ENCODE measurements around the gene TDRKH. TPM values are rescaled to one million over a fixed set of nuclear protein-coding genes. Genes with fewer than 3 reads are reported as not detected.
"Not testable (repeated sequence)": the region's sequence is repeated elsewhere in the genome, so short reads cannot be mapped to it uniquely, and the experiment has no call there.

TDRKH gene
- total RNA-seq, 2 experiments from 2014 or later: 10.2 to 21.1 TPM

- Histone ChIP-seq H3K4me1 (ENCODE audit: insufficient read depth, low read length, poor library complexity, severe bottlenecking) (no peaks in the 10 kb centered on the region), H3K79me2 (ENCODE audit: insufficient read depth, low read depth, low read length) (no peaks in the 10 kb centered on the region), H3K4me2 (ENCODE audit: low read length) (no peak overlapping the region), H4K20me1 (ENCODE audit: insufficient read depth, low read length) (no peaks in the 10 kb centered on the region), H3K9me2 (ENCODE audit: insufficient read depth, low read length) (no peaks in the 10 kb centered on the region), H2AFZ (ENCODE audit: low read length) (no peak overlapping the region), H3K9me3 (ENCODE audit: low read length) (peaks cover 18% of the 10 kb centered on the region; the same call in 1 of the 2 replicates), H3K4me3 (ENCODE audit: low read depth, low read length, poor library complexity, severe bottlenecking) (no peak overlapping the region), H3K27ac (ENCODE audit: low read depth, low read length, poor library complexity, severe bottlenecking) (no peak overlapping the region), H3K36me3 (ENCODE audit: insufficient read depth, low read length) (no peaks in the 10 kb centered on the region)
- POLR2A ChIA-PET: no interaction called here
- no peak for TF ChIP-seq EZH2phosphoT487 (IDR thresholded peaks at IDR 0.05; ENCODE audit: borderline replicate concordance, low read depth, low read length)
- TF ChIP-seq CTCF (conservative IDR thresholded peaks at IDR 0.05; ENCODE audit: low read length): no peak
- intact Hi-C loops (cut with micrococcal nuclease; ENCODE audit: unreplicated experiment): loop anchor here (10.0 kb wide), 2 partner anchors 292 to 432 kb away; no protein-coding TSS in a partner anchor
- no peak for DNase-seq (ENCODE audit: low spot score)
- BruUV-seq (replicated peaks): no TSS peak
- CTCF ChIA-PET (ENCODE audit: unreplicated experiment): no interaction called here
Measured at GRCh38 chr1:151737026-151737425, 53.3 kb downstream of the TDRKH start.

- BruUV-seq (replicated peaks); H4K20me1 ChIP-seq (ENCODE audit: insufficient read depth, low read length); H3K27ac ChIP-seq (ENCODE audit: low read depth, low read length, poor library complexity, severe bottlenecking); H3K9me2 ChIP-seq (ENCODE audit: insufficient read depth, low read length); H3K36me3 ChIP-seq (ENCODE audit: insufficient read depth, low read length); CTCF ChIA-PET (ENCODE audit: unreplicated experiment); H3K4me1 ChIP-seq (ENCODE audit: insufficient read depth, low read length, poor library complexity, severe bottlenecking); H3K79me2 ChIP-seq (ENCODE audit: insufficient read depth, low read depth, low read length); H3K4me2 ChIP-seq (ENCODE audit: low read length); H2AFZ ChIP-seq (ENCODE audit: low read length); H3K4me3 ChIP-seq (ENCODE audit: low read depth, low read length, poor library complexity, severe bottlenecking); DNase-seq (ENCODE audit: low spot score): not testable (repeated sequence)
- H3K9me3 ChIP-seq (ENCODE audit: low read length): peaks cover 18% of the 10 kb centered on the region; the same call in 1 of the 2 replicates
- intact Hi-C loops (cut with micrococcal nuclease; ENCODE audit: unreplicated experiment): loop anchor here (2.0 to 10.0 kb wide), 3 partner anchors 103 to 429 kb away; no protein-coding TSS in a partner anchor
- POLR2A ChIA-PET: interaction anchor here (0.7 kb wide), 1 partner anchor 110 kb away, joined by 4 read pairs; no protein-coding TSS in a partner anchor
Measured at GRCh38 chr1:151733995-151734394, 56.3 kb downstream of the TDRKH start.

GRCh38 chr1:151733126-151733525, 57.2 kb downstream of the TDRKH start:
- no peaks in the 10 kb centered on the region for H3K36me3 ChIP-seq (ENCODE audit: insufficient read depth, low read length)
- no peak for TF ChIP-seq CTCF (conservative IDR thresholded peaks at IDR 0.05; ENCODE audit: low read length)
- H3K79me2 ChIP-seq (ENCODE audit: insufficient read depth, low read depth, low read length): no peaks in the 10 kb centered on the region
- no peak for DNase-seq (ENCODE audit: low spot score)
- no peak overlapping the region for H3K4me2 ChIP-seq (ENCODE audit: low read length)
- H3K9me3 ChIP-seq (ENCODE audit: low read length): peaks cover 16% of the 10 kb centered on the region; the same call in 1 of the 2 replicates
- ChIA-PET POLR2A (no interaction called here), CTCF (ENCODE audit: unreplicated experiment) (no interaction called here)
- no peak overlapping the region for H2AFZ ChIP-seq (ENCODE audit: low read length)
- BruUV-seq (replicated peaks): no TSS peak
- no peaks in the 10 kb centered on the region for H4K20me1 ChIP-seq (ENCODE audit: insufficient read depth, low read length)
- H3K9me2 ChIP-seq (ENCODE audit: insufficient read depth, low read length): no peaks in the 10 kb centered on the region
- H3K4me3 ChIP-seq (ENCODE audit: low read depth, low read length, poor library complexity, severe bottlenecking): no peak overlapping the region
- H3K4me1 ChIP-seq (ENCODE audit: insufficient read depth, low read length, poor library complexity, severe bottlenecking): no peaks in the 10 kb centered on the region
- intact Hi-C loops (cut with micrococcal nuclease; ENCODE audit: unreplicated experiment): loop anchor here (10.0 kb wide), 2 partner anchors 288 to 428 kb away; no protein-coding TSS in a partner anchor
- no peak overlapping the region for H3K27ac ChIP-seq (ENCODE audit: low read depth, low read length, poor library complexity, severe bottlenecking)

All from OCI-LY7 (cell line).